GM18520 (cell line): ENCODE results near the gene RASSF3.
"Not testable (repeated sequence)": the region's sequence is repeated elsewhere in the genome, so short reads cannot be mapped to it uniquely, and the experiment has no call there.

Source experiments
- ATAC-seq: cut with Tn5 transposase; IDR thresholded peaks from one replicate; pipeline ENCODE4 v1.9.1; 2021; ENCODE audit not compliant: unreplicated experiment

The RASSF3 gene

DNA sequence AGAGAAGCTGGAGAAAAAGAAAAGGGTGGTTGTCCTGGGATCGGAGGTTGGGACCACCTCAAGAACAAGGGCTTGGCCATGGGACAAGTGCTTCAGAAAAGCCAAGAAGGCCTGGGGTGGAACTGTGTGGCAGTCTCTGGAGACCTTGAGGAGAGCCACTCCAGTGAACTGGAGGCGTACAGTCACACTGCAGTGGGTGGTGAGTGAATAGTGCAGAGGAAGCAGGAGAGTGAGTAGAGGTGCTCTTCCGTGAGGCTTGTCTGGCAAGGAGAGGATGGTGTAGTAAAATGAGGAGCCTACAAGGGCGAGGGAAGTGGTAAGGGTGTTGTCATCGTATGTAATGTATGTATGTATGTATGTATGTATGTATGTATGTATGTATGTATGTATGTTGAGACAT, 20.9 kb downstream of the RASSF3 start:
- ATAC-seq = no peak

DNA sequence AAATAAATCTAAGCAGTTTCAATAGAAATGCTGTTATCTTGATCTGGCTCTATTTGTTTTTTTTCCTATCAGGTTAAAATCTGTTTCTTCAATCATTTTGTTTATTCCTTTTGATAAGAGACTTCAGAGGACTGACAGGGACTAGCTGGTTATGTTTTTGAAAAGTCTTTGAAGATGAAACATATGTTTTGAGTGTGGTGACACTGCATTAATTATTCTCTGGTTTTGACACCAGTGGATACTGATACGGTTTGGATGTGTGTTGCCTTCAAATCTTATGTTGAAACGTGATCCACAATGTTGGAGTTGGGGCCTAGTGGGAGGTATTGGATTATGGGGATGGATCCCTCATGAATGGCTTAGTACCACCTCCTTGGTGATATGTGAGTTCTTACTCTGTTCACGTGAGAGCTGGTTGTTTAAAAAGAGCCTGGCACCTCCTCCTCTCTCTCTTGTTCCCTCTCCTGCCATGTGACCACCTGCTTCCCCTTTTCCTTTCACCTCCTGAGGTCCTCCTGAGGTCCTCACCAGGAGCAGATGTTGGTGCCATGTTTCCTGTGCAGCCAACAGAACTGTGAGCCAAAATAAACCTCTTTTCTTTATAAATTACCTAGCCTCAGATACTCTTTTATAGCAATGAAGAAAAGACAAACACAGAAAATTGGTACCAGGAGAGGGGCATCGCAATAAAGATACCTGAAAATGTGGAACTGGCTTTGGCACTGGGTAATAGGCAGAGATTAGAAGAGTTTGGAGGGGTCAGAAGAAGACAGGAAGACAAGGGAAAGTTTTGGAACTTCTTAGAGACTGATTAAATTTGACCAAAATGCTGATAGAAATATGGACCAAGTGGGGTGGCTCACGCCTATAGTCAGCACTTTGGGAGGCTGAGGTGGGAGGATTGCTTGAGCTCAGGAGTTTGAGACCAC, 23.0 kb downstream of the RASSF3 start:
- ATAC-seq = no peak

DNA sequence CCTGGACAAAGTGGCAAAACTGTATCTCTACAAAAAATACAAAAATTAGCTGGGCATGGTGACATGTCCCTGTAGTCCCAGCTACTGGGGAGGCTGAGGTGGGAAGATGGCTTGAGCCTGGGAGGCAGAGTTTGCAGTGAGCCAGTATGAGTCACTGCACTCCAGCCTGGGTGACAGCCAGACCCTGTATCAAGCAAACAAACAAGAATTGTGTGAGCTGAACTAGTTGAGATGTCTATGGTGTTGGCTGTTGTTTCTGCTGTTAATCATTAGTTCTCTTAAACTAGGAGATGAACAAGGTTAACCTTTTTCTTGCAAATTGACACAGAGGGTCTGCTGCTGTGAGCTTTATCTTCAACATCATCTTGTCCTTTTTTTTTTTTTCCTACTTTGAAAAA, 23.6 kb downstream of the RASSF3 start:
- ATAC-seq = no peak

DNA sequence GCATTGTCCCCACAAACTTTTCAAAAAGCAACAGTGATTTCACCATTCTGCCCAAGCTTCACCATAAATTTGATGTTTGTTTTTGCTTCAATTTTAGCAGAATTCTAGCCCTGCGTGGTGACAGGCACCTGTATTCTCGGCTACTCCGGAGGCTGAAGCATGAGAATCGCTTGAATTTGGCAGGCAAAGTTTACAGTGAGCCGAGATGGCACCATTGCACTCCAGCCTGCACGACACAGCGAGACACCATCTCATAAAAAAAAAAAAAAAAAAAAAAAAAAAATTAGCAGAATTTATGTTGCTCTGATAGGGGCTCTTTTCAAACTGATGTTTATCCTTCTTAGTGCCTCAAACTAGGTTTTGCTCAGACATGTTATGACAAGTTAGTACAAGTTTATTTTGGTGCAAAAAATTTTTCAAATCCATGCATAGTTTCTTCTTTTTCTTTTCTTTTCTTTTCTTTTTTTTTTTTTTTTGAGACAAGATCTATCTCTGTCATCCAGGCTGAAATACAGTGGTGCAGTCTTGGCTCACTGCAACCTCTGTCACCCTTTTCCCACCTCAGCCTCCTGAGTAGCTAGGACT, 24.3 kb downstream of the RASSF3 start:
- ATAC-seq = no peak

DNA sequence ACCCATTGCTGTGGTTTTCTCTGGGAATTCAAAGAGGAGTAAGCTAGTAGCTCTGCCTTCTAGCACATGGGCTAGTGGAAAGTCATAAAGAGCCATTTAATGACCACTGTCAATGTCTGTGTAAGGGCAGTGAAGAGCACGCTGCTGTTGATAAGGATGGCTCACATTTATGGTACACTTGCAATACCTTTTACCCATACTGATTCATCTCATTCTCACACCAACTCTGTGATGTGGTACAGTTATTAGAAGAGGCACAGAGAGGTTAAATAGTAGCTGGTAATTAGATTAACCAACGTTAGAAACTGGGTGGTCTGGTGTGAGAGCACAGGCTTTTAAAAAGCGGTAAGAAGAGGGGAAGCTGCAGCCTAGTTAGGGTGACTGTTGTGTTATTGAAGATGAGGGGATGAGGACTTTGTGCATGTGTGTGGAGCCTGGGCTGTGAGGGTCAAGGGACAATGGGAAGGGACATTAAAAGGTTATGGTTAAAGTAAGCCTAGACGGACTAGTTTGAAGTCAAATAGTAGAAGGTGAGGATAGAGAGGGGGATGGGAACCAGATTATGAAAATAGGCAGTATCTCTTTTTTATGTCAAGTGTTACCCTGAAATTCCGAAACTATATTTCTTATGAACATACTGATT, 25.2 kb downstream of the RASSF3 start:
- ATAC-seq = peak; percentile 43

DNA sequence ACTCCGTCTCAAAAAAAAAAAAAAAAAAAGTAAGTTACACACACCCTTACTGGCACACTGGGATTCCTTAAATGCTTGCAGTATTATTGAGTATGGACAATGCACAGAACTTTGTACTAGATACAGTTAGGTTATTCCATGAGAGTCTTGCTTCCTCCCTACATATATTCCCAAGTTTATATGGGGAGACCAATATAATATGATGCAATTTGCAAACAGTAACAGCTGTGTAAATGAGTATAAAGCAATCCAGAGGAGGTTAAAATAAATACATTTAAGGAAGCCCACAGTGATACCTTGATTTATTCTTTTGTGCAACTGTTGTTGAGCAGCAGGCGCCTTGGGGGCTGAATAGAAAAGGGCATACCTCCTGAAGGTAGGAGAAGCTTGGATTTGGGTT, 26.6 kb downstream of the RASSF3 start:
- no peak for ATAC-seq

DNA sequence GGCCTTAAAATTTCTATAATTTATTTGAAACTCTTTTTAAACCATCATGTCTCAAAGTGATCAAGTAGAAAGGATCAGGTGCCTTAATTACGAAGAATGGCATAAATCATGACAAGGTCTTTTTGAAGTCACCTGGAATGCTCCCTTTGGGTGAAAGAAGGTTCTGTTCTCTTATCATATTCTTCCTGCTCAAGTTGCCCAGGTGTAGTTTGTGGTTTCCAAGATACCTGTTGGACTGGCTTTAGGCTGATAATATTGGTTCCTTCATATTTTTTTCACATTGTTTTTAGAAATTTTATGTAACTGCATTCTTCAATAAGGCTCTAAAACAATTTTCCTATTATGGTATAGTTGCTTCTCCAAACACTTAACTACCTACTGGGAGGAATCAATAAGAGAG, 29.2 kb downstream of the RASSF3 start:
- no peak for ATAC-seq

DNA sequence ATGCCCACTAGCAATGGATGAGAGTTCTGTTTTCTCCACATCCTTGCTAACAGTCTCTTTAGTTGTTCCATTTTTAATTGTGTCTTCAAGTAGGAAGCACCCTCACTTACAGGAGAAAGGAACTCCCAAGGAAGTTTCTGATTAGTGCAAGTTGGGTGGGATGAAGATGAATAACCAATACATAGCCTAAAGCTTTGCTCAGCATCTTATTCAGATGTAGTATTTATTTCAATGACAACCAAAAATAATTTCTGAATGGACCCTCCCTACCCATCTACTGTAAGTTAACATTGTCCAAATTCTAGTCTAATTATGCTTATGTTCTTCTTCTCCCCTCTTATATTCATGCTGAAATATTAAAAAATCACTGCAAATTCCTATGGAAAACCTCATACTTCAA, 36.0 kb downstream of the RASSF3 start:
- ATAC-seq = no peak

DNA sequence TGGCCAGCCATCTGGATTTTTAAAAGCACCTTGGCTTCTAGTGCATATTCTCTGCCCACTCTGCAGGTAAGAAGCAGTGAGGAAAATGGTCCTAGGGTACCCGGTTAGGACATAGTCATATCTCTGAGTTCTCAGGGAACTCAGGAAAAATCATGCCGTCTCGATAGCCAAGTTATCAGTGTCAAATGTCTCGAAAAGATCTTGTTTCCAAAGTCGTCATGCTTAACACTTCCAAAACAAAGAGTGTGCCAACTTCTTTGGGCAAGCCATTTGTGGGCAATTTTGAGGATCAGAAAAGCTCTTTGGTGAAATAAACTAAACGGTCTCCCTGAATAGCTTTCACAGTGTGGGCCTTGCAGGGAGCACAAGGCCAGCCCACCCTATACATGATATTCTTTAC, 39.2 kb downstream of the RASSF3 start:
- no peak for ATAC-seq

DNA sequence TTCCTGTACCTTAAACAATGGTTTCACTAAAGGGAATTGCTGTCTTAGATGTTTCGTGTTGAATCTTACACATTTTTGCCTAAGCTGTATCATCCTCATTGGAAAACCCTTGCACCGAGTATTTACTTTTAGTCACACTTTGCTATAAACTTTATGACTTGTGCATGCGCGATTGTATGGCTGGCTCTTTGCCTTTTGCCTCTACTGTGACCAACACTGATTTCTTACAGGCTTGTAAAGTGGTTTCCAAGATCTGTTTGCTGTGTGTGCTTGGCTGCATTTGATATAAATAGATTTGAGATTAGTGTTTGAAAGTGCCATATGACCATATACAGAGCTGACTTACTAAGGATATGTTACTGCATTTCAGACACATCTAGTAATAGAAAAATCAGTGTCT, 40.5 kb downstream of the RASSF3 start:
- no peak for ATAC-seq

DNA sequence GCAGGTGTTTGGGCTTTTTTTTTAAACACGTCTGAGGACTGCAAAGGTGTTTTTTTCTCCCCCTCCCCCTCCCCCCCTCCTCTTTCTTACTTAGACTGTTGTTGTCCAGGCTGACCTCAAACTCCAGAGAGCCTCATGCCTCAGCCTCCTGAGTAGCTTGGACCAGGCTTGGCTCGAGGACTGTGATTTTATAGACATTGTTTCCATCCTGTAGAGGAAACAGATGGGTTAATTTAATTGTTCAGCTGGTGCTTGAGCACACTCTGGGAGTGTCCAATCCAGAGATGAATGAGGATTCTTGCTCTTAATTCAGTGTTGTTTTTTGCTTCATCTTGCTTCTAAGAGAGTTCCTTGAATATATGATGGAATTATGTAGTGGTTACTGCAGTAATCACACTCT, 42.1 kb downstream of the RASSF3 start:
- ATAC-seq = no peak

DNA sequence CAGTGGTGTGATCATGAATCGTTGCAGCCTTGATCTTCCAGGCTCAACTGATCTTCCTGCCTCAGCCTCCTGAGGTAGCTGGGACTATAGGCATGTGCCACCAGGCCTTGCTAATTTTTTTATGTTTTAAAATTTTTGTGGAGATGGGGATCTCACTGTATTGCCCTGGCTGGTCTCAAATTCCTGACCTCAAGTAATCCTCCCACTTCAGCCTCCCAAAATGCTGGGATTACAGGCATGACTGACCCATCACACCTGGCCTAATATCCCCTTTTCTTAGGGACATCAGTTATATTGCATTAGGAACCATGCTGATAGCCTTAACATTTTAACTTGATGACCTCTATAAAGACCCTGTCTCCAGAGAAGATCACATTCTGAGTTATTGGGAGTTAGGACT, 42.8 kb downstream of the RASSF3 start:
- no peak for ATAC-seq

DNA sequence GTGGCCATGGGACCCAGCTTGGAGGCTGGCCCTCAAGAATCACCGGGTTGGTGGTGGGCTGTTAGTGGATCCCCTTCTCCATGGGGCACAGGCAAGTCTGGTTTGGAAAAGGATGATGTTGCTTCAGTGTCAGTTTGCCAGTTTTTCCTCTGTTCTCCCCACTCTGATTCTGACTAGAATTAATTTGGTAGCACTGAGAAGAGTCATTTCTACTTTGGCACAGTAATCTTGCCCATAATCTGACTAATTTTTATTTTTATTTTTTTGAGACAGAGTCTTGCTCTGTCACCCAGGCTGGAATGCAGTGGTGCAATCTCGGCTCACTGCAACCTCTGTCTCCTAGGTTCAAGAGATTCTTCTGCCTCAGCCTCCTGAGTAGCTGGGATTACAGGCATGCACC, 43.6 kb downstream of the RASSF3 start:
- ATAC-seq = not testable (repeated sequence)

DNA sequence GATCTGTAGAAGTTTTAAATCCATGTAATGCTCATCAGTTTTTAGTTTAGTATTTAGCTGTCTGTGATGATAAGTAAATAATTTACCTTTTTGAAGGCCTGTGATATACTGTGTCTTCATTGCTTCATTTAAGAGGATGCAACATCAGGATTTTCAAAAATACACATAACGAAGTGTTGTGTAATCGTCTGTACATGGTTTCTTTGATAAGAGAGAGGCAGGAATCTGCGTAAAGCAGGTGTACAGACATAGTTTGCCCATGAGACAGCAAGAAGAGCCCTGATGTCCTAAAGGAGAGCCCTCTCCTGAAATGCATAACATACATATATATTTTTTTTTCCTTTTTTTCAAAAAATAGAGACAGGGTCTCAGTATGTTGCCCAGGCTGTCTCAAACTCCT, 44.8 kb downstream of the RASSF3 start:
- no peak for ATAC-seq

DNA sequence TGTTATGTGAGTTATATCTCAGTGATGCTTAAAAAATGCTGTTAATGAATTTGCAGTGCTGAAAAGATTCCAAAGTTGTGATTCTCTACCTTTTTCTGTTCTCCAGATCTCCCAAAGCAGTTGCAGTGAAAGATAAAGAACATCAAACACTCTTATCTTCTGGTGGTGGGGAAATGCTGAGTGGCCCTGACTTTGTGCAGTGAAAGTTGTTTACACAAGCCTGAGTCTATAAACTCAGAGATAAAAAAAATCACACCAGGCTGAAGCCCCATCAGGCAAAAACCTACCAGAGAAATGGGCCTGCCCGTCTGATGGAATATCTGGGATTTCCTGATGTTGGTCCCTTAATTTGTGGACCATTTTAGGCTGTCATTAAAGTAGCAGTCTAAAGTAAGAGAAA, 46.1 kb downstream of the RASSF3 start:
- no peak for ATAC-seq

DNA sequence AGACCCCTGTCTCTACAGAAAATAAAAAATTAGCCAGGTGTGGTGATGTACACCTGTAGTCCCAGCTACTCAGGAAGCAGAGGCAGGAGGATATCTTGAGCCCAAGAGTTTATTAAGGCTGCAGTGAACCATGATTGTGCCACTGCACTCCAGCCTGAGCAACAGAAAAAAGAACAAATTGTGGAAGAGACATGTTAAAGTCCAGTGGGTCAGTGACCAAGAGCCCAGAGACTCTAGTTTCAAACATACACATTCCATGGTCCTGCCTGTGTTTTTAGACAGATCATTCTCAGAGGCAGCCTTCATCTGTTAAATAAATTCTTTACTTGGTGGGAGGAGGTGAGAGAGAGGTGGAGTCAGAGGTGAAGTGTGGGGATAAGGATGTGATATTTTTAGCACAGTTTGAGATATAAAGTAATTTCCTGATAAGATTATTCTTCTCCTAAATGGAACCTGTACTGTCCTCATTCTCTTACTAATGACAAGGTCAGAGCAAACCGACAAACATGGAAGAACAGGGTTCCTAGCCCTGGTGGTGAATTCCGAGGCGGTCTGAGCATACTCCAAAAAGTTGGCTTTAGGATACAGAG, 48.7 kb downstream of the RASSF3 start:
- no peak for ATAC-seq

DNA sequence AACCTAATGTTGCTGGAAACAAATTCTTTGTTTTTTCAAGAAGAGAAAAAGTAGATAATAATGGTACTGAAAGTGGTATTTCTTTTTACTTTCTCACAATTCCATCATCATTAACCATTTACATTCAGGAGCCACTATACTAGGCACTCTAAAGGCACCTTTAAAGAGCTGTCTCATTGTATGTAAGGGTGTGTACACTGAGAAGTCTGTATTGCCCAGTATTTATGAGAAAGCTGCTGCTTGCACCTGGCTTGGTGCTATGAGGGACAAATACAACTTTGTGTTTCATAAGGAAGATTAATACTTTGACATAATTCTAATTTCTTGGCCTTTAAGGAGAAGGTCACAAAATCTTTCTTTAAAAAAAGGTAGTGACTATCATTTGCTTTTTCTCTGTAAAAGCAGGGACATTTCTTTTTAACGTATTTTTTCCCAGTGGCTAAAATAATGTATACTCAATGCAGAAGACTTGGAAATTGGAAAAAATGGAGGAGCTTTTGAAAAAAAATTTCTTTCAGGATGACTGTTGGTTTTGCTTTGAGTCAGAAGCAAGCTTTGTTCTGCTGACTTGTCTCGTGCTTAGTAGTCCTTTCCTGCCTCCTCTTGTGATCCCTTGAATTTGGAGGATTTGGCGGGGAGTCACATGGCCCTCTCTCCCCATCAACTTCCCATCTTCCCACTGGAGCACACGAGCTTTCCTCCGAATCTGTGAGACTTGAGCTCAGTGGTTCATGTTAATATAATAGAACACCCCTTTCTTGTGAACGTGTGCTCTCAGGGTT, 50.1 kb downstream of the RASSF3 start:
- ATAC-seq = no peak

DNA sequence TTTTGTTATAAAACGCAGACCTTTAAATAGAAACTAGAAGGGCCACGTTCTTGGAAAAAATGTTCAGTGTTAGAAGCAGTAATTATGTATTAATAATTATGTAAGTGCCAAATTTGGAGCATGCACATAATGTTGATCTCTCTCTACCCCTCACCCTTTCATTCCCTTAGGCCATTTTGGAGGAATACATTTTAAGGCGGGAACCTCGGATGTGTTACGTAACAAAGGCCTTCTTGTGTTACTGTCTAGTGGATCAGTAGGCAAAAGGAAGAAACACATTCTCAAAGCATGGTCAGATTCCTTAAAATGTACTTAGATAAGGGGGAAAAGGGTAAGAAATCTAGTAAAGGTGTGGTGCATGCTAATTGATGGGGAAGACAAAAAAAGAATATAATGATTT, 52.7 kb downstream of the RASSF3 start:
- no peak for ATAC-seq

DNA sequence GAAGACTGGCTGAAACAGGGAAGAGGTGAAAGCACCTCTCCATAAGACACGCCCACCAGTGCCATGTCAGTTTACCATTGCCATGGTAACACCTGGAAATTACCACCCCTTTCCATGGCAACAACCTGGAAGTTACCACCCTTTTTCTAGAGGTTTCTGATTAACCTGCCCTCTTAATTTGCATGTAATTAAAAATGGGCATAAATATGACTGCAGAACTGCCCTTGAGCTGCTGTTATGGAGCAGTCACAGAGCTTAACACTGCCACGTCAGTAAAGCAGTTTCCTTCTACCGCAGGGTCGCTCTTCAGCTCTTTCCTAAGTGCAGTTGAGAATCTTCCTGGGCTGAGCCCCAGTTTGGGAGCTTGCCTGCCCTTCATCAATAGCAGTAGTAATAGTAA, 55.2 kb downstream of the RASSF3 start:
- ATAC-seq = peak; percentile 33

DNA sequence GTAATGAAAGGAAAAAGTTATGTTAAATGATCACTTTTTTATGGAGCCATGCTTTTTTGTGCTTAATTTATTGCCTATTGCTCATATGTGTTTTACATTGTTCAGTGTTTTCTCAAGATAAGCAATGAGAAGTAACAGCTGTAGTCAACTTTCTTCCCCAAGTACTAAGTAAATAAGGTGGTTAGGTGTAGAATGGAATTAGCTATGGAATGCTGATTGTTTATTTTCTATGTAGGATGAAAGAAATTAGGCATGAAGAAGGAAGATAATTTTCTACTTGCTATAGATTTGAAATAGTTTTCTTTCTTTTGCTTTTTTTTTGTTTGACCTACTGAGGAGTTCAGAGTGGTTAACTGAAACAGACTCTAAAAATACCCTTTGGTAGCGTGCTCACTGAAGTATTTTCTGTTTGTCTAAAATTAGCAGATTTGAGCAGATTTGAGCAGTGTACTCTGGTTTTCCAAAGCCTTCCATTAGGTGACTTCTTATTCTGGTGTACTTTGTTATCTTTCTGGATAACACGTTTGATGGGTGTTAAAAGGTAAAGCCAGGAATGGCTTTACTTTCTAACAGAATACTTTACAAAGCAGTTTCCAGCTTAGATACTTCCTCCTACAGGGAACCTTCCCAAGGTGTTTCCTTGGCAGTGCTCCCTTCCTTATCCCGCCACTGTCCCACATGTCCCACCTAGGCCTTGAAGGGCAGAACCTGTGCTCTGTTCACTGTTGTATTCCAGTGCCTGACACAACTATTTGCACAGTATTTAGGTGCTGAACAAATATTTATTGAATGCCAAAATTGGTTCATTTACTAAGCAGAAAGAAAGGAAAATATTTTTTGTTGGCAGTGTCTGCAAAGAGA, 56.0 kb downstream of the RASSF3 start:
- ATAC-seq = peak; percentile 2
